H1 (cell line): Measurements from ENCODE around the gene WNT9B. TPM values are rescaled to one million over a fixed set of nuclear protein-coding genes. Genes with fewer than 3 reads are reported as not detected.

Source experiments
- CTCF ChIA-PET: fragments of 300-600 bp; sonication (Branson Sonifier 250); formaldehyde crosslinking; loops from one replicate; lab custom pipeline; 2021; ENCODE audit not compliant: partially characterized antibody; lab: Charles Lee
- POLR2A ChIA-PET: fragments of 300-600 bp; sonication (Branson Sonifier 250); formaldehyde crosslinking; loops from one replicate; lab custom pipeline; 2021; ENCODE audit warnings: inconsistent platforms; ENCODE audit not compliant: partially characterized antibody; lab: Charles Lee
- DNase-seq, 2 experiments: peaks; one replicate each; pipeline versions ENCODE4 v3.0.0 to v3.0.0-alpha.2; 2010 to 2022; ENCODE audit warnings: low spot score in 2 of 2, low read depth in 1 of 2, mixed read lengths in 1 of 2
- FAIRE-seq: peaks from 2 replicates; lab custom pipeline; 2011; peaks lifted over from hg19 to GRCh38; lab: Jason Lieb, UNC
- H2AFZ ChIP-seq: 2 replicates; pipeline ENCODE4 v1.8.1; 2012; ENCODE audit warnings: low read length, inconsistent platforms
- H2AK5ac ChIP-seq: 2 replicates; pipeline ENCODE4 v1.6.1; 2013; ENCODE audit warnings: low read depth, low read length
- H2BK120ac ChIP-seq: replicated peaks from 2 replicates; pipeline ENCODE3; 2013; ENCODE audit warnings: low read depth, low read length, inconsistent platforms
- H2BK12ac ChIP-seq: 2 replicates; pipeline ENCODE4 v1.6.1; 2013; ENCODE audit warnings: low read depth, low read length
- H2BK15ac ChIP-seq: 2 replicates; pipeline ENCODE4 v1.6.1; 2013; ENCODE audit warnings: low read length
- H2BK20ac ChIP-seq: 2 replicates; pipeline ENCODE4 v1.6.1; 2013; ENCODE audit warnings: low read length
- H2BK5ac ChIP-seq: 2 replicates; pipeline ENCODE4 v1.6.1; 2013; ENCODE audit warnings: low read depth, low read length
- H3K14ac ChIP-seq: 2 replicates; pipeline ENCODE4 v1.6.1; 2013; ENCODE audit warnings: inconsistent platforms; ENCODE audit not compliant: insufficient read length
- H3K18ac ChIP-seq: 2 replicates; pipeline ENCODE4 v1.6.1; 2013; ENCODE audit warnings: low read length; ENCODE audit errors: extremely low read depth
- H3K23ac ChIP-seq: 2 replicates; pipeline ENCODE4 v1.6.1; 2013; ENCODE audit warnings: inconsistent platforms; ENCODE audit not compliant: insufficient read length
- H3K23me2 ChIP-seq: 2 replicates; pipeline ENCODE4 v1.6.1; 2013; ENCODE audit warnings: low read depth, low read length
- H3K27ac ChIP-seq: 2 replicates; pipeline ENCODE4 v1.6.1; 2011; ENCODE audit warnings: low read depth, low read length, inconsistent platforms
- H3K27me3 ChIP-seq, 4 experiments: replicated peaks in 1 of 4; 1 replicate in 1 of 4; 2 replicates in 3 of 4; pipeline versions ENCODE4 v1.6.1 to v1.8.1; 2011 to 2013; ENCODE audit warnings: low read length in 3 of 4, mild to moderate bottlenecking in 3 of 4, inconsistent platforms in 2 of 4, mixed read lengths in 2 of 4, moderate library complexity in 1 of 4; ENCODE audit not compliant: control insufficient read depth in 3 of 4, insufficient read depth in 3 of 4; ENCODE audit errors: extremely low read depth in 1 of 4
- H3K36me3 ChIP-seq, 4 experiments: 2 replicates each; pipeline versions ENCODE4 v1.6.1 to v1.8.1; 2011 to 2013; ENCODE audit warnings: mild to moderate bottlenecking in 4 of 4, low read length in 3 of 4, moderate library complexity in 2 of 4, control low read depth in 1 of 4, inconsistent platforms in 1 of 4; ENCODE audit not compliant: insufficient read depth in 4 of 4, control insufficient read depth in 2 of 4
- H3K4ac ChIP-seq: replicated peaks from 2 replicates; pipeline ENCODE3; 2013; ENCODE audit warnings: low read length, low read depth, mixed read lengths, inconsistent platforms; ENCODE audit not compliant: insufficient read length
- H3K4me1 ChIP-seq, 4 experiments: replicated peaks in 1 of 4; 1 replicate in 1 of 4; 2 replicates in 3 of 4; pipeline versions ENCODE4 v1.6.1 to v1.8.1; 2011 to 2013; ENCODE audit warnings: low read length in 3 of 4, inconsistent platforms in 2 of 4, mixed read lengths in 1 of 4; ENCODE audit not compliant: insufficient read depth in 4 of 4, control insufficient read depth in 3 of 4
- H3K4me2 ChIP-seq, 2 experiments: 2 replicates each; pipeline versions ENCODE4 v1.6.1 to v1.8.1; 2011 to 2013; ENCODE audit warnings: low read depth in 2 of 2, low read length in 2 of 2, control low read depth in 1 of 2, inconsistent platforms in 1 of 2, mild to moderate bottlenecking in 1 of 2; ENCODE audit not compliant: insufficient read depth in 1 of 2
- H3K4me3 ChIP-seq, 4 experiments: fragments of 200-600, 300-600 bp in 1 of 4; sonication (generic), shearing (Covaris generic), sonication (Bioruptor Twin) in 1 of 4; 2 replicates each; pipeline versions ENCODE4 v1.5.1 to v1.8.1; 2011 to 2016; ENCODE audit warnings: low read length in 4 of 4, low read depth in 3 of 4, control low read depth in 2 of 4, inconsistent platforms in 2 of 4, mild to moderate bottlenecking in 2 of 4, mixed read lengths in 1 of 4, moderate library complexity in 1 of 4; ENCODE audit not compliant: insufficient read depth in 2 of 4; ENCODE audit errors: extremely low read depth in 1 of 4
- H3K56ac ChIP-seq: replicated peaks from 2 replicates; pipeline ENCODE3; 2013; ENCODE audit warnings: low read depth, mild to moderate bottlenecking, mixed read lengths, low read length, inconsistent platforms; ENCODE audit not compliant: insufficient read length
- H3K79me1 ChIP-seq: 2 replicates; pipeline ENCODE4 v1.6.1; 2013; ENCODE audit warnings: low read depth, low read length, control low read depth
- H3K79me2 ChIP-seq, 2 experiments: 2 replicates each; pipeline versions ENCODE4 v1.6.1 to v1.8.1; 2012 to 2013; ENCODE audit warnings: low read length in 2 of 2, mild to moderate bottlenecking in 2 of 2, inconsistent platforms in 1 of 2; ENCODE audit not compliant: insufficient read depth in 2 of 2, control insufficient read depth in 1 of 2
- H3K9ac ChIP-seq, 4 experiments: replicated peaks in 1 of 4; 1 replicate in 1 of 4; 2 replicates in 3 of 4; pipeline versions ENCODE4 v1.6.1 to v1.8.1; 2011 to 2013; ENCODE audit warnings: low read depth in 3 of 4, low read length in 3 of 4, control low read depth in 2 of 4, mild to moderate bottlenecking in 2 of 4, moderate library complexity in 2 of 4, inconsistent platforms in 1 of 4; ENCODE audit errors: extremely low read depth in 1 of 4
- H3K9me3 ChIP-seq, 2 experiments: 2 replicates each; pipeline versions ENCODE4 v1.6.1 to v1.8.1; 2012 to 2013; ENCODE audit warnings: mild to moderate bottlenecking in 2 of 2, moderate library complexity in 2 of 2, control low read depth in 1 of 2, inconsistent platforms in 1 of 2, low read depth in 1 of 2, low read length in 1 of 2, mixed read lengths in 1 of 2; ENCODE audit not compliant: insufficient read depth in 2 of 2
- H4K20me1 ChIP-seq, 2 experiments: replicated peaks in 1 of 2; 2 replicates each; pipeline versions ENCODE3 to v1.8.1; 2011 to 2013; ENCODE audit warnings: inconsistent platforms in 2 of 2, low read length in 2 of 2, mild to moderate bottlenecking in 1 of 2; ENCODE audit not compliant: insufficient read depth in 2 of 2, control insufficient read depth in 1 of 2
- H4K5ac ChIP-seq: 2 replicates; pipeline ENCODE4 v1.6.1; 2013; ENCODE audit warnings: low read length, low read depth, mixed read lengths, inconsistent platforms; ENCODE audit not compliant: insufficient read length
- H4K8ac ChIP-seq: 2 replicates; pipeline ENCODE4 v1.8.0; 2013; ENCODE audit warnings: mild to moderate bottlenecking, moderate library complexity, low read length, inconsistent platforms; ENCODE audit not compliant: insufficient read depth; ENCODE audit errors: extremely low read depth
- H4K91ac ChIP-seq: replicated peaks from 2 replicates; pipeline ENCODE3; 2013; ENCODE audit warnings: low read length, mixed read lengths, inconsistent platforms; ENCODE audit not compliant: insufficient read length
- CBX8 ChIP-seq: fragments of 300-800, 300-1000 bp; sonication (generic); IDR thresholded peaks from 2 replicates; pipeline ENCODE4 v1.7.1; 2016; ENCODE audit warnings: low read depth, low read length, borderline replicate concordance
- CHD1 ChIP-seq: IDR thresholded peaks from 2 replicates; pipeline ENCODE4 v1.6.1; 2012; ENCODE audit warnings: low read depth, low read length, improper control_type of control experiment
- CTCF ChIP-seq, 3 experiments: IDR thresholded peaks; 1 replicate in 2 of 3; 2 replicates in 1 of 3; pipeline versions ENCODE4 v1.5.1 to v1.6.1; 2011; ENCODE audit warnings: low read length in 3 of 3, mild to moderate bottlenecking in 3 of 3, inconsistent platforms in 2 of 3, low read depth in 1 of 3, moderate library complexity in 1 of 3; ENCODE audit not compliant: insufficient read depth in 1 of 3; ENCODE audit errors: control extremely low read depth in 1 of 3
- EP300 ChIP-seq, 2 experiments: IDR thresholded peaks; 1 replicate in 1 of 2; 2 replicates in 1 of 2; pipeline ENCODE4 v1.6.1; 2011 to 2012; ENCODE audit warnings: low read depth in 2 of 2, low read length in 2 of 2, mild to moderate bottlenecking in 2 of 2, borderline replicate concordance in 1 of 2, inconsistent platforms in 1 of 2, moderate library complexity in 1 of 2
- JUN ChIP-seq: IDR thresholded peaks from 2 replicates; pipeline ENCODE4 v1.6.1; 2011; ENCODE audit warnings: low read depth, mild to moderate bottlenecking, improper control_type of control experiment, low read length
- KDM1A ChIP-seq: fragments of 200-600, 300-600 bp; sonication (generic); IDR thresholded peaks from 2 replicates; pipeline ENCODE4 v1.7.1; 2016; ENCODE audit warnings: mild to moderate bottlenecking, low read length, borderline replicate concordance
- KDM5A ChIP-seq: fragments of 200-600 bp; IDR thresholded peaks from 2 replicates; pipeline ENCODE4 v1.7.1; 2012; ENCODE audit warnings: mild to moderate bottlenecking, low read length, inconsistent platforms, mixed read lengths
- POLR2AphosphoS5 ChIP-seq: IDR thresholded peaks from 2 replicates; pipeline ENCODE4 v1.6.1; 2011; ENCODE audit warnings: low read depth, low read length
- SP4 ChIP-seq: IDR thresholded peaks from 2 replicates; pipeline ENCODE4 v1.6.1; 2012; ENCODE audit warnings: low read length, inconsistent platforms
- SRF ChIP-seq: IDR thresholded peaks from 2 replicates; pipeline ENCODE4 v1.6.1; 2011; ENCODE audit warnings: mild to moderate bottlenecking, low read depth, low read length, moderate library complexity
- USF2 ChIP-seq: IDR thresholded peaks from 2 replicates; pipeline ENCODE4 v1.6.1; 2011; ENCODE audit warnings: low read length, improper control_type of control experiment
- WGBS, 2 experiments: shearing (Covaris generic) in 1 of 2; methylation state at CpG; one replicate each; pipeline versions ENCODE4 v1.1.6 to v1.1.7; 2013 to 2015; ENCODE audit warnings: low lambda C conversion rate in 2 of 2, mixed read lengths in 2 of 2, inconsistent platforms in 1 of 2, low coverage in 1 of 2, missing lambda C conversion rate in 1 of 2; ENCODE audit not compliant: insufficient replicate concordance in 2 of 2, insufficient coverage in 1 of 2, insufficient read length in 1 of 2; ENCODE audit errors: extremely low coverage in 1 of 2, missing lambda C conversion rate in 1 of 2; 5-methylcytosine and 5-hydroxymethylcytosine counted together
- polyA plus RNA-seq, 7 experiments: library from polyadenylated mRNA; depleted of rRNA in 3 of 7; stranded (reverse) in 5 of 7; unstranded in 2 of 7; fragments of >200 nt in 5 of 7; fragments of 200-250 nt in 2 of 7; gene quantifications; 1 replicate in 5 of 7; 2 replicates in 1 of 7; 4 replicates in 1 of 7; pipeline versions ENCODE4 v1.2.1 to v1.2.3, GENCODE V29; 2011 to 2013; ENCODE audit warnings: missing spikeins in 2 of 7, mixed read lengths in 2 of 7
- total RNA-seq: library from RNA; stranded (reverse); fragmentation: NEBNext Ultra II Directional; extraction: Animal tissue kit (Norgen Biotek cat#: 25700); gene quantifications from 2 replicates; pipeline ENCODE4 v1.2.1, GENCODE V29; 2021

Gene WNT9B
- total and polyA plus RNA-seq, 2 of the 8 experiments (the other 6 are each of a cell fraction or from before 2014, with no cell fraction given) = 0.21 TPM; not detected in 1

GRCh38 chr17:46877466-46877865 lies 26.1 kb downstream of the WNT9B start:
- H2BK15ac ChIP-seq = no peak overlapping the region
- no peak overlapping the region for H2BK12ac ChIP-seq
- no peak overlapping the region for H2BK120ac ChIP-seq
- H4K91ac ChIP-seq = no peak overlapping the region
- H3K27me3 ChIP-seq = no peaks in the 10 kb centered on the region; a peak in 1 of 7 replicates
- H2AK5ac ChIP-seq = no peak overlapping the region
- H3K4me2 ChIP-seq = no peak overlapping the region
- no peak overlapping the region for H4K8ac ChIP-seq
- H3K4me1 ChIP-seq = no peaks in the 10 kb centered on the region
- no peak overlapping the region for H3K27ac ChIP-seq
- no peak overlapping the region for H2BK20ac ChIP-seq
- WGBS, 2 experiments = 79% methylated on average over 6 of the region's 6 CpGs; no CpG with 5 or more reads in 1 of the 2 experiments
- no peak overlapping the region for H3K4ac ChIP-seq
- DNase-seq (no peak), FAIRE-seq (no peak)
- no peaks in the 10 kb centered on the region; the same call in 1 of the 2 replicates for H3K23me2 ChIP-seq
- no peak overlapping the region for H3K9ac ChIP-seq
- H3K56ac ChIP-seq = no peak overlapping the region
- ChIA-PET POLR2A (interaction anchor here (1.3 kb wide), 1 partner anchor 15 kb away, joined by 3 read pairs; no protein-coding TSS in a partner anchor), CTCF (interaction anchor here (1.1 to 5.2 kb wide), 14 partner anchors 8 to 96 kb away, joined by 3 to 41 read pairs (median 11); no protein-coding TSS in a partner anchor)
- no peak overlapping the region for H3K14ac ChIP-seq
- no peak overlapping the region for H2BK5ac ChIP-seq
- no peak overlapping the region for H3K4me3 ChIP-seq
- H4K5ac ChIP-seq = no peak overlapping the region
- no peak overlapping the region for H2AFZ ChIP-seq
- H3K36me3 ChIP-seq = no peaks in the 10 kb centered on the region
- H4K20me1 ChIP-seq = peaks cover 0 to 4% of the 10 kb centered on the region in 2 experiments
- H3K79me1 ChIP-seq = no peaks in the 10 kb centered on the region
- no peak overlapping the region for H3K23ac ChIP-seq
- no peaks in the 10 kb centered on the region for H3K79me2 ChIP-seq
- H3K18ac ChIP-seq = no peak overlapping the region
- no peaks in the 10 kb centered on the region for H3K9me3 ChIP-seq
- TF ChIP-seq EP300 (IDR thresholded peaks at IDR 0.05; ENCODE audit: borderline replicate concordance in 1 of 2, low read depth in 2 of 2, low read length in 2 of 2) (no peak), USF2 (no peak), SP4 (no peak), CTCF (IDR thresholded peaks at IDR 0.05; ENCODE audit: control extremely low read depth in 1 of 3, insufficient read depth in 1 of 3, low read depth in 1 of 3, low read length in 3 of 3) (no peak), KDM5A (no peak), JUN (no peak), CBX8 (no peak), SRF (no peak), CHD1 (no peak), POLR2AphosphoS5 (no peak), KDM1A (no peak)
